Measurements from ENCODE around the gene STX11. TPM values are rescaled to one million over a fixed set of nuclear protein-coding genes. Genes with fewer than 3 reads are reported as not detected.

STX11 gene
- total and polyA plus RNA-seq, 12 donors = 0.50 to 22.2 (median 6.3) TPM

- Histone ChIP-seq H3K4me1 (replicated peaks in 1 of 2) (peaks cover 10 to 21% of the 10 kb centered on the region in 2 donors), H3K27ac (no peak overlapping the region), H3K27me3 (no peaks in the 10 kb centered on the region), H3K4me3 (no peak overlapping the region), H3K36me3 (replicated peaks in 1 of 2) (no peaks in the 10 kb centered on the region), H3K9me3 (replicated peaks in 1 of 3) (no peaks in the 10 kb centered on the region)
- no peak for TF ChIP-seq POLR2A (IDR thresholded peaks at IDR 0.05)
- no peak for TF ChIP-seq CTCF (IDR thresholded peaks at IDR 0.05)
- DNase-seq = no peak
- WGBS, 4 donors = 75 to 87% (median 85%) methylated on average over 7 of the region's 7 CpGs
- intact Hi-C loops (cut with DNase I) = no loop called here
These were observed 12.7 kb downstream of the STX11 start for GRCh38 chr6:144162977-144163376.

GRCh38 chr6:144165784-144166183, 15.5 kb downstream of the STX11 start:
- Histone ChIP-seq H3K9me3 (replicated peaks in 1 of 3) (no peaks in the 10 kb centered on the region), H3K27me3 (no peaks in the 10 kb centered on the region), H3K27ac (no peak overlapping the region), H3K4me1 (replicated peaks in 1 of 2) (no peaks in the 10 kb centered on the region), H3K4me3 (no peak overlapping the region), H3K36me3 (replicated peaks in 1 of 2) (no peaks in the 10 kb centered on the region)
- intact Hi-C loops (cut with DNase I) = no loop called here
- WGBS, 4 donors = 87 to 93% (median 91%) methylated on average over 5 of the region's 5 CpGs
- DNase-seq = no peak
- TF ChIP-seq POLR2A (IDR thresholded peaks at IDR 0.05) = no peak
- TF ChIP-seq CTCF (IDR thresholded peaks at IDR 0.05) = no peak

- no peak overlapping the region for H3K27ac ChIP-seq
- no peak for DNase-seq
- no peak for TF ChIP-seq CTCF (IDR thresholded peaks at IDR 0.05)
- no peak for TF ChIP-seq POLR2A (IDR thresholded peaks at IDR 0.05)
- 93 to 97% (median 95%) methylated on average over 2 of the region's 2 CpGs for WGBS, 4 donors
- H3K27me3 ChIP-seq = no peaks in the 10 kb centered on the region
- H3K4me3 ChIP-seq = no peak overlapping the region
- H3K36me3 ChIP-seq (replicated peaks in 1 of 2) = no peaks in the 10 kb centered on the region
- no peaks in the 10 kb centered on the region for H3K9me3 ChIP-seq (replicated peaks in 1 of 3)
- intact Hi-C loops (cut with DNase I) = no loop called here
- H3K4me1 ChIP-seq (replicated peaks in 1 of 2) = peaks cover 0 to 6% of the 10 kb centered on the region in 2 donors
These were observed 19.7 kb downstream of the STX11 start for GRCh38 chr6:144170044-144170443.

- H3K4me1 ChIP-seq (replicated peaks in 1 of 2) = peaks cover 0 to 6% of the 10 kb centered on the region in 2 donors
- TF ChIP-seq CTCF (IDR thresholded peaks at IDR 0.05) (no peak), POLR2A (IDR thresholded peaks at IDR 0.05) (no peak)
- H3K36me3 ChIP-seq (replicated peaks in 1 of 2) = no peaks in the 10 kb centered on the region
- H3K9me3 ChIP-seq (replicated peaks in 1 of 3) = no peaks in the 10 kb centered on the region
- no peaks in the 10 kb centered on the region for H3K27me3 ChIP-seq
- H3K27ac ChIP-seq = no peak overlapping the region
- no peak overlapping the region for H3K4me3 ChIP-seq
- intact Hi-C loops (cut with DNase I) = no loop called here
- DNase-seq = peak in 1 of 7 donors; percentile 21
- WGBS, 4 donors = 34 to 46% (median 42%) methylated on average over 3 of the region's 3 CpGs
These were observed 21.1 kb downstream of the STX11 start for GRCh38 chr6:144171406-144171805.

Measured in adrenal gland (tissue), 12 donors.